OCI-LY1 (cell line): Measurements from ENCODE around the gene NUTM2F.

Experiments used
- H2AFZ ChIP-seq: fragments of 200-600 bp; sonication (generic), shearing (Covaris generic); 2 replicates; pipeline ENCODE4 v1.6.0; 2014; ENCODE audit warnings: antibody characterized with exemption, mild to moderate bottlenecking, low read length
- H3F3A ChIP-seq: fragments of 200-600 bp; sonication (generic), shearing (Covaris generic); 2 replicates; pipeline ENCODE4 v1.6.0; 2014; ENCODE audit warnings: mild to moderate bottlenecking, antibody characterized with exemption, low read length, moderate library complexity; ENCODE audit not compliant: insufficient read depth
- H3K27ac ChIP-seq: fragments of 200-600 bp; sonication (generic); 2 replicates; pipeline ENCODE4 v1.5.1; 2014; ENCODE audit warnings: low read length, mixed run types, mild to moderate bottlenecking, low read depth; ENCODE audit not compliant: poor library complexity, severe bottlenecking
- H3K27me3 ChIP-seq: fragments of 200-600 bp; sonication (generic); 2 replicates; pipeline ENCODE4 v1.6.0; 2014; ENCODE audit warnings: antibody characterized with exemption, mild to moderate bottlenecking, low read length, moderate library complexity; ENCODE audit not compliant: insufficient read depth
- H3K36me3 ChIP-seq: fragments of 200-600 bp; sonication (generic); 2 replicates; pipeline ENCODE4 v1.6.1; 2014; ENCODE audit warnings: mild to moderate bottlenecking, antibody characterized with exemption, low read length, moderate library complexity, mixed read lengths; ENCODE audit not compliant: insufficient read depth
- H3K4me1 ChIP-seq: fragments of 200-600 bp; sonication (generic); 2 replicates; pipeline ENCODE4 v1.5.1; 2014; ENCODE audit warnings: mild to moderate bottlenecking, low read length, moderate library complexity; ENCODE audit not compliant: insufficient read depth, severe bottlenecking
- H3K4me2 ChIP-seq: fragments of 200-600 bp; sonication (generic), shearing (Covaris generic); 2 replicates; pipeline ENCODE4 v1.6.1; 2014; ENCODE audit warnings: low read length
- H3K4me3 ChIP-seq: fragments of 200-600 bp; sonication (generic); 2 replicates; pipeline ENCODE4 v1.5.1; 2014; ENCODE audit warnings: low read length, low read depth, mild to moderate bottlenecking, mixed read lengths; ENCODE audit not compliant: poor library complexity, severe bottlenecking
- H3K79me2 ChIP-seq: fragments of 200-600 bp; shearing (Covaris generic); 2 replicates; pipeline ENCODE4 v1.6.1; 2016; ENCODE audit warnings: mixed run types, low read length, mixed read lengths; ENCODE audit not compliant: insufficient read depth
- H3K9ac ChIP-seq: fragments of 200-600 bp; sonication (generic), shearing (Covaris generic); 2 replicates; pipeline ENCODE4 v1.6.1; 2014; ENCODE audit warnings: mild to moderate bottlenecking, low read length, mixed read lengths
- H3K9me2 ChIP-seq: fragments of 200-600 bp; sonication (generic), shearing (Covaris generic); 2 replicates; pipeline ENCODE4 v1.6.1; 2014; ENCODE audit warnings: low read depth, mild to moderate bottlenecking, low read length, mixed read lengths
- H3K9me3 ChIP-seq: fragments of 200-600 bp; shearing (Covaris generic); 2 replicates; pipeline ENCODE4 v1.6.1; 2014; ENCODE audit warnings: low read length, mixed read lengths
- H4K20me1 ChIP-seq: fragments of 200-600 bp; sonication (generic), shearing (Covaris generic); 2 replicates; pipeline ENCODE4 v1.6.0; 2016; ENCODE audit warnings: mild to moderate bottlenecking, low read length; ENCODE audit not compliant: insufficient read depth
- CTCF ChIP-seq: fragments of 200-600 bp; sonication (generic), shearing (Covaris generic); IDR thresholded peaks from 2 replicates; pipeline ENCODE4 v1.5.1; 2017; ENCODE audit warnings: mild to moderate bottlenecking, antibody characterized with exemption, low read length, moderate library complexity, mixed read lengths
- EZH2 ChIP-seq: fragments of 200-600 bp; sonication (generic), shearing (Covaris generic); IDR thresholded peaks from 2 replicates; pipeline ENCODE4 v1.8.0; 2017; ENCODE audit warnings: borderline replicate concordance, mixed run types, mild to moderate bottlenecking, antibody characterized with exemption, low read length, moderate library complexity, mixed read lengths

NUTM2F gene

GRCh38 chr9:94287877-94288513 is 40.4 kb downstream of the NUTM2F start:
- Histone ChIP-seq H3K4me1 (no peaks in the 10 kb centered on the region), H3K4me2 (no peak overlapping the region), H3K9me2 (no peaks in the 10 kb centered on the region), H3K27ac (no peak overlapping the region), H3K36me3 (peaks cover 55% of the 10 kb centered on the region), H3K79me2 (no peaks in the 10 kb centered on the region), H4K20me1 (no peaks in the 10 kb centered on the region), H3F3A (no peaks in the 10 kb centered on the region), H3K9me3 (0 out of 2 replicates have a peak, but pooled peaks cover 2% of the 10 kb centered on the region), H3K9ac (no peak overlapping the region), H2AFZ (no peak overlapping the region), H3K27me3 (no peaks in the 10 kb centered on the region), H3K4me3 (no peak overlapping the region)
- TF ChIP-seq EZH2 (no peak), CTCF (no peak)

- H3K79me2 ChIP-seq: no peaks in the 10 kb centered on the region
- H3F3A ChIP-seq: no peaks in the 10 kb centered on the region
- H3K27ac ChIP-seq: no peak overlapping the region
- no peak overlapping the region for H3K4me3 ChIP-seq
- no peaks in the 10 kb centered on the region for H3K4me1 ChIP-seq
- H2AFZ ChIP-seq: no peak overlapping the region
- H3K9me3 ChIP-seq: no peaks in the 10 kb centered on the region
- TF ChIP-seq CTCF: no peak
- TF ChIP-seq EZH2: no peak
- no peak overlapping the region for H3K4me2 ChIP-seq
- H3K36me3 ChIP-seq: peaks cover 54% of the 10 kb centered on the region
- no peaks in the 10 kb centered on the region for H4K20me1 ChIP-seq
- H3K9ac ChIP-seq: no peak overlapping the region
- no peaks in the 10 kb centered on the region for H3K9me2 ChIP-seq
- no peaks in the 10 kb centered on the region for H3K27me3 ChIP-seq
Measured at GRCh38 chr9:94286116-94286515, 42.3 kb downstream of the NUTM2F start.

- no peaks in the 10 kb centered on the region for H3F3A ChIP-seq
- peaks cover 64% of the 10 kb centered on the region for H3K36me3 ChIP-seq
- no peaks in the 10 kb centered on the region for H4K20me1 ChIP-seq
- H2AFZ ChIP-seq: no peak overlapping the region
- no peaks in the 10 kb centered on the region for H3K27me3 ChIP-seq
- no peak overlapping the region for H3K9ac ChIP-seq
- H3K9me2 ChIP-seq: no peaks in the 10 kb centered on the region
- H3K4me2 ChIP-seq: no peak overlapping the region
- no peak overlapping the region for H3K4me3 ChIP-seq
- no peaks in the 10 kb centered on the region for H3K79me2 ChIP-seq
- TF ChIP-seq EZH2: no peak
- TF ChIP-seq CTCF: no peak
- peaks cover 5% of the 10 kb centered on the region; the same call in 1 of the 2 replicates for H3K9me3 ChIP-seq
- no peak overlapping the region for H3K27ac ChIP-seq
- H3K4me1 ChIP-seq: no peaks in the 10 kb centered on the region
Measured at GRCh38 chr9:94281101-94281500, 47.3 kb downstream of the NUTM2F start.
